OCI-M2 (cell line): ENCODE results near the gene FGD4.
"Not testable (repeated sequence)": the region's sequence is repeated elsewhere in the genome, so short reads cannot be mapped to it uniquely, and the experiment has no call there.

Experiments used
- DNase-seq: peaks from one replicate; lab custom pipeline; 2025; ENCODE audit not compliant: unreplicated experiment; lab: John Stamatoyannopoulos, UW

Gene FGD4

GRCh38 chr12:32516230-32516629 lies 116.9 kb downstream of the FGD4 start:
- DNase-seq = peak; percentile 28

- DNase-seq = no peak
Observed at GRCh38 chr12:32517966-32518365, 118.6 kb downstream of the FGD4 start.

- no peak for DNase-seq
Observed at GRCh38 chr12:32519047-32519446, 119.7 kb downstream of the FGD4 start.

DNA sequence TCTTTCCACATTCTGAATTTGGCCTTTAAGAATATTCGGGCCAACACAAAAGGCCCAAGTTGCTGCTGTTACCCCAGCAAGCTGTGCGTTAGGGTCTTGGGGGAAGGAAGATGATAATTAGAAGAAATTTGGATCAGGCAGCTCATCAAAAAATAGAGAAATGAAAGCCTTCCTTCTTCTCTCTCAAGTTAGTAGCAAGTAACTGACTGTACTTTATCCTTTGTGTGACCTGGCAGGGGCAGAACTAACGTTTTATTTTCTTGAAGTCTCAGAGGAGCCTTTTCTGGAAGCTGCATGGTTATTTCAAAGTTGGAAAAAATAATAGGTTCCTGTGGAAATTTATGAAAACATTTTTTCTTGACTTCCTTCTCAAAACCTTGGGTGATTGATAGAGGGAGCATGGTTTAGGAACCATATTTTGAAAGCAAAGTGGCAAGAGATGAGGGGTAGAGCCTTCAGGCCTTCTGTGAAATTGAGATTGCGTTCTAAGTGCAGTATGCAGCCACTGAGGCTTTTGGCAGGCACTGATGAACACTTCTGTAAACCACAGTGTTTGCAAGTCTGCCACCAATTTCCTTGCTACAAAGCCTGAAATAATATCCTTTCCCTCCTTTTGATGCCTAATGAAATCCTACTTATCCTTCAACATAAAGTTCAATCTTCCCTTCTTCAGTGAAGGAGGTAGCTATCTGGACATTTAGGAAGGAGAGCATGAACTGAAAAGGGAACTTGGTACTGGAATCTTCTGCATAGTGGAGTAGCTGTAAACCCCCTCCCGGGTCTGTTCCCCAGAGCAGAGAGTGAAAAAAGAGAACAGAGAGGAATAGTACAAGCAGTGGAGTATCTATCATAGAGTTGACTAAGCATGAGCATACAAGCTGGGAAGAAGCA lies 123.2 kb downstream of the FGD4 start:
- no peak for DNase-seq

- not testable (repeated sequence) for DNase-seq
Observed at GRCh38 chr12:32525802-32526201, 126.4 kb downstream of the FGD4 start.

DNA sequence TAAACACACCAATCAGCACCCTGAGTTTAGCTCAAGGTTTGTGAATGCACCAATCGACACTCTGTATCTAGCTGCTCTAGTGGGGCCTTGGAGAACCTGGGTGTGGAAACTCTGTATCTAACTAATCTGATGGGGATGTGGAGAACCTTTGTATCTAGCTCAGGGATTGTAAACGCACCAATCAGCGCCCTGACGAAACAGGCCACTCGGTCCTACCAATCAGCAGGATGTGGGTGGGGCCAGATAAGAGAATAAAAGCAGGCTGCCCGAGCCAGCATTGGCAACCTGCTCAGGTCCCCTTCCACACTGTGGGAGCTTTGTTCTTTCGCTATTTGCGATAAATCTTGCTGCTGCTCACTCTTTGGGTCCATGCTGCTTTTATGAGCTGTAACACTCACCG lies 127.0 kb downstream of the FGD4 start:
- not testable (repeated sequence) for DNase-seq

DNA sequence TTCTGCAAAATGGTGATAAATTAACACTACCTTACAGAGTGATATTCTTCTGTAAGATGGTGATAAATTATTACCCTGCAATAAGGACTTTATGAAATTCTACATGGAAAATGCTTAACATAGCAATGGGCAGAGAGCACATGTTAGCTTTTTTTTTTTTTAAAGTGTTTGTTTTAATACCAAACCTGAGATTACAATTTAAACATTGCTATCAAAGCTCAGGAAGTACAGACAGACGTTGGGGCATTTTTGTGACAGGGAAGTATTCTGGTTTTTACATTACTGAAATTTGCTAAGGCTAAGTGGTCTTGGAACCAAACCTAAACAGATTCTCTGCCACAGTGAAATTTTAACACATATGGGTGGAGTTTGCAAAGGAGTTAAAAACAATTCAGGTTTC lies 133.1 kb downstream of the FGD4 start:
- DNase-seq = no peak

DNA sequence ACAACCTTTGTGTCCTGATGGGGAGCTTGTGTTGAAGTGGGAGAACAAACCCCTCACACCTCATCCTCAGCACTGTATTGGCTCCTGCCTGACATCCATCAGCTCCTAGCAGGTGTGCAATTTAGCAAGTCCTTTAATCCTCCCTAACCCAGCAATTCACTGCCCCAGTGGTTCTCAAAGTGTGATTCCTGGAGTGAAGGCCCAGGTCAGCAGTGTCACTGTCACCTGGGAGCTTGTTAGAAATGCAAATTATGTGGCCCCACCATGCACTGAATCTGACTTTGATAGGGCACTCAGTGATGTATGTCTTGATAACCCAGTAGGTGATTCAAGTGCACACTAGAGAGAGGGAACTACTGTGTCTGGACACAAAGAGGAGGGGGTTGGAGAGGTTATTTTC lies 133.6 kb downstream of the FGD4 start:
- no peak for DNase-seq

DNA sequence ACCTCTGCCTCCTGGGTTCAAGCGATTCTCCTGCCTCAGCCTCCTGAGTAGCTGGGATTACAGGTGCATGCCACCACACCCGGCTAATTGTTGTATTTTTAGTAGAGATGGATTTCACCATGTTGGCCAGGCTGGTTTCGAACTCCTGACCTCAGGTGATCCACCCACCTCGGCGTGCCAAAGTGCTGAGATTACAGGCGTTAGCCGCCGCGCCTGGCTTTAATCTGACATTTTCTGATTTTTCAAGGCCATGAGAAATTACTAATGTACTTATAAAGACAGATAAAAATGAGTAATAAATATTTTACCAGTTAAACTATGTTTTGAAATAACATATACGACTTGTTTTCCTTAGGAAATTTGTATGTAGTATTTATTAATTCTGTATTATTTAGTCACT lies 134.1 kb downstream of the FGD4 start:
- DNase-seq = not testable (repeated sequence)

DNA sequence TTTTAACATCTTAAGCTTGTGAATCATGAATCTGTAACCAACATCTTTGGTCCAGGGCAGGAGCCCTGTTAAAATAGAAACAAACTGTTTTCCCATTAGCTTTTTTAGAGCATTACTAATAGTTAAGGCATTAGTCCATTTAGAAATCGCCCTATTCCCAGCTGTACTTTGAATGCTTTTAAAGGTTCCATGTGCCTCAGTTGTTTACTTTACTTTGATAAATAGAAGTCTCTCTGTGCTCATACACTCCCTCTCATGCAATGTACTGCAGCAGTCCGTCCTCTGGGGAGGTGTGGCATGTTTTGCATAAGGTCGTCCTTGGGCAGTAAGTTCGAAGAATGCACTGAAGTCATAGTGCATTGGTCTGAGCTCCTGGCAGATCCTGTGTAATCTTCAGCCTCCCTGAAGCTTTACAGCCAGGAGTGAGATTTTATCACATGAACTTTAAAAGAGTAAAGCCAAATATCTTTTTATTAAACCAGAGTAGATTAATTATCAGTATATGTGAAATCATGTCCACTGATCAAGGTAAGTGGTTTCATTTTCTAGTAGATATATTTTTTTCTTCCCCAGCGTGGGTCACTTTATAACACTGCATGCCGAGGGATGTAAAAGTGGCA lies 134.7 kb downstream of the FGD4 start:
- DNase-seq = no peak

DNA sequence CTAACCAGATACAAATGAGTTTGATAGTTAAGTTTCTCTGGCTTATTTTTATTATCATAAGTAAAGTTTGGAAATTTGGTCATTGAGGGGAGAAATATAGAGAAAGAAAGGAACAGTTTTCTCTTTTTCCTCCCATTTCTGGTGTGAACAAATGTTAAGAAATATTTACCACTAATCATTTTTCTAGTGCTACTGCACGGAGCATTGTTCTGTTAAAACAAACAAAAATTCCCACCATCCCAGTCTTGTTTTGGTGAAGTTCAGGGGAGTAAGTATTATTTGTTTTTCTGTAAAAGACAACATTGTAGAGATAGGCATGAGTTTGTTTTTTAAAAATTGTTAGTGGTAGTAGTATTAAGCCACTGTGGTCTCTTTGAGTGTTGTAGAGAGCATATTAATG lies 135.3 kb downstream of the FGD4 start:
- no peak for DNase-seq

DNA sequence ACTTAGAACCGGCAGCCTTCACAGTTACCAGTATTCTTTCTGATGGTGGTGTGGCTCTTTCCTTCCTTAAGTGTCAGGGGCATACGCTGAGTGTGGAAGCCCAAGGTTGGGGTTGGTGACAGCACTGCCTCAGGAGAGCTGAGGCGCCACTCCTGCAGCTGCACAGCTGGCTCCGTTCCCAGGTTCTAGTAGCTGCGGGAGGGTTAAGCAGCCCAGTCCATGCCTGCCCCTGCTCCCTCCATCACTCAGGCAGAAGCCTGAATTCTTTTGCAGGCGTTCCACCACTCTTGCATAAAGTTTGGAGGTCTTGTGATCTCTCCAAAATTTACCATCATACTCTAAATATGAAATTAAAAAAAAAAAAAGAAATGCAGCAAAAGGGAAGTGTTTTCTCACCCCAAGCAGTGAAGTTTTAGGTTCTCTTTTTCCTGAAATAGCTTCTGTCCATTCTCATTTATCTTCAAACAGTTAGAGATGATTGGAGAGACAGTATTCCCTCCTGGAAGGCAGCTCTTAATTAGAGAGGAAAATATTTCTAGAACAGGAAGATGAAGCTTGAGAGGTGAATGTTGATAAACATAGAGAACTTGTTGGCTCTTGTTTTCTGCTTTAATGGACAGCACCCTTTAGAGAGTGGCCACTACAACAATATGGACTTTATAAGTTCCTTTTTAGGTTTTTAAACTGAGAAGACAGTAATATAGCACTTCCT lies 136.1 kb downstream of the FGD4 start:
- no peak for DNase-seq

GRCh38 chr12:32536000-32536345 lies 136.6 kb downstream of the FGD4 start:
- no peak for DNase-seq

- no peak for DNase-seq
Observed at GRCh38 chr12:32541754-32542374, 142.5 kb downstream of the FGD4 start.

GRCh38 chr12:32542428-32543229 lies 143.3 kb downstream of the FGD4 start:
- DNase-seq = no peak

GRCh38 chr12:32544893-32545292 lies 145.5 kb downstream of the FGD4 start:
- DNase-seq = no peak

GRCh38 chr12:32545413-32545980 lies 146.1 kb downstream of the FGD4 start:
- no peak for DNase-seq

DNA sequence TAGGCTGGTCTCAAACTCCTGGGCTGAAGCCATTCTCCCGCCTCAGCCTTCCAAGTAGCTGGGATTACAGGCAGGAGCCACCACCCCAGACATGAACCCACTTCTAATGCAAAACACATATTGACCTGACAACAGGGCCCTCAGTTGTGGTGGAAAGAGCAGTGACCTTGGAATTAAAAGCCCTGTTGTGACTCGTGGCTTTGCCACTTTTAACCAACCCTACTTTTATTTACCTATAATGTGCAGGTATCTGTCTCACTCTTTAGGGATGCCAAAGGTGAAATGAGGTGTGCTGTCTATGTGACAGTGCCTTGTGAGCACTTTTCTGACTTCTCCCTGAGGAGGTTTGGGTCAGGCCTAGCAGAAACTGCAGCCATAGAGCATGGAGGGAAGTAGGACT lies 146.9 kb downstream of the FGD4 start:
- DNase-seq = no peak

GRCh38 chr12:32548691-32549281 lies 149.4 kb downstream of the FGD4 start:
- DNase-seq = no peak

GRCh38 chr12:32549675-32550079 lies 150.3 kb downstream of the FGD4 start:
- no peak for DNase-seq
